ENCODE results near the gene MRPS11.
"Not testable (repeated sequence)": the region's sequence is repeated elsewhere in the genome, so short reads cannot be mapped to it uniquely, and the experiment has no call there.

The MRPS11 gene

DNA sequence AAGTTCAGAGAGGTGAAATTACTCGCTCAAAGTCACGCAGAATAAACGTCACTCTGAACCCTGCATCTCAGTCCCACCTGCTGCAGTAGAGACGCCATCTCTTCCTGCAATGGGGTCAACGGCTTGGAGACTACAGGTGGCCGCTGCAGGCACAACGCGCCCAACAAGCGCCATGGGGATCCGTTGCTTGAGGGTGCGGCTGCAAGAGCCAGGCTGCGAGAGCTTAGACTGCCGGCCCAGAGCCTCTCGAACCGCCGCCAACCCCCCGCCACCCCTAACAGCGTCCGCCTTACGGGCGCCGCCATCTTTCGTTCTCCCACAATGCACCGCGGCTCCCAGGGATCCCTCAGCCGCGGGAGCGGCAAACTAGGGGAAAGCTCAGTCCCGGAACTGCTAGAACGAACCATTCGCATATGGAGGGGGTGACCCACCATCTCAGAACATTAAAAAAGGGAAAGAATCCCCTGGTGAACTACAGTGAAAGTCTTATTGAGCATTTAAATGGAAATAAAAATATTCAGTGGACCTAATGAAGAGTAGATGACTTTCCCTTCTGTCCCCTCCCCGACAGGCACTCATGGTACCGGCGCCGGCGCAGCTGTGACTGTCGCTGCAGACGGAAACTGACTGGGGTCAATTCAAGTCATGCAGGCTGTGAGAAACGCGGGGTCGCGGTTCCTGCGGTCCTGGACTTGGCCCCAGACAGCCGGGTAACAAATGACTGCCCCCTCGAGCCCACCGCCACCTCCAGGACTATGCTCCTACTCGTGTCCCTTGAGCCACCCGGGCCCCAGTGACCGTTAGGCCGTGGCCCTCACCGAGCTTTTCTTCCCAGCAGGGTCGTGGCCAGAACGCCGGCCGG is at the start of gene MRPS11, which contains the start of gene MRPL46:
TSS of gene MRPS11 (plus strand) at position 636 of the 862 bp plus-strand sequence. CDS start at position 646, 10 bp downstream.
TSS of gene MRPL46 (minus strand) at position 316 of the 862 bp plus-strand sequence. CDS start at position 305, 11 bp downstream.
- DNase-seq (ENCODE audit: extremely low read depth in 1 of 2, low read depth in 1 of 2): peak; percentile 64 to 78

DNA sequence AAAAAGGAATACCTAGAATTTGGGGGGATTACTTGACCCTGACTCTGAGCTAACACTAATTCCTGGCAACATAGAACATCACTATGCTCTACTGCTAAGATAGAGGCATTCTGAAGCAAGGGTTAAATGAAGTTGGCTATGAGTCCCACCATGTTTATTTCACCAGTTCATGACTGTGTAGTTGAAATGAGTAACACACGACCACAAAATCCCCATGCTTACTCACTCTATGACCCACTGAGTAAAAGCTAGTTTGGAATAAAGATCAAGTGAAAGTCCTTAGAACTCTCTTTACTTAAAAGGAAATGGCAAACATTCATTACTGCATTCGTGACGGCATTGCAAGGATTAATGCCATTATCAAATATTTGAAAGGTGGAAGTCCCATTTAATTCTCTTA is 47.7 kb upstream of the MRPS11 start:
- peak in 1 of 2 donors; percentile 10 for DNase-seq (ENCODE audit: extremely low read depth in 1 of 2, low read depth in 1 of 2)

DNA sequence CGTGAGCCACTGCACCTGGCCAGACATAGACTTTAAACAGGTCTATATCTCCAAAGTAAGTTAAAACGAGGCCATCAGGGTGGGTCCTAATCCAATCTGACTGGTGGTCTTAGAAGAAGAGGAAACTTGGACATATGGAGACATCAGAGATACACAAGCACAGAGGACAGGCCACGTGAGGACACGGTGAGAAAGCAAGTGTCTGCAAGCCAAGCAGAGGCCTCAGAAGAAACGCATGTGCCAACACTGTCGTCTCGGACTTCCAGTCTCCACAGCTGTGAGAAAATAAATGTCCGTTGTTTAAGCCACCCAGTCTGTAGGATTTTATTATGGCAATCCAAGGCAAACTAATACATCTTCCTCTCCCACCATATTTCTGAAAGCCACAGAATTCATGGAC is 44.2 kb upstream of the MRPS11 start:
- no peak for DNase-seq (ENCODE audit: extremely low read depth in 1 of 2, low read depth in 1 of 2)

DNA sequence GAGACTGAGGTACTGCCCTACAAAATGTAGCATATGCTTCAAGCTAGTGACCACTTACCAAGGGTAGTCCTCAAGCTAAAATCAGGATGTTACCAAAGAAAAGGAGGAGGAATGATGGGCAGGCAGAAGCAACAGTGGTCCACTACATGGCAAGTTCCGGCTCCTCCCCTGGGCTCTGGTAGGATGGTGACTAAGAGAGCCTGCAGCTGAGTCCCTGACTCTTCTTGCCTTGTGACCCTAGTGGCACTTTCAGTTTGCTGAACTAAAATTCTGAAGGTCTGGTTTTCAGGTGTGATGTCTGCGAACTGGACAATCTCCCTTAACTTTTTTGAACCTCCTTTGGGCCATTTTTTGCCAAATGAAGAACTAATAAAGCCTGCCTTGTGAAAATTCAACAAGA is 41.2 kb upstream of the MRPS11 start:
- no peak for DNase-seq (ENCODE audit: extremely low read depth in 1 of 2, low read depth in 1 of 2)

DNA sequence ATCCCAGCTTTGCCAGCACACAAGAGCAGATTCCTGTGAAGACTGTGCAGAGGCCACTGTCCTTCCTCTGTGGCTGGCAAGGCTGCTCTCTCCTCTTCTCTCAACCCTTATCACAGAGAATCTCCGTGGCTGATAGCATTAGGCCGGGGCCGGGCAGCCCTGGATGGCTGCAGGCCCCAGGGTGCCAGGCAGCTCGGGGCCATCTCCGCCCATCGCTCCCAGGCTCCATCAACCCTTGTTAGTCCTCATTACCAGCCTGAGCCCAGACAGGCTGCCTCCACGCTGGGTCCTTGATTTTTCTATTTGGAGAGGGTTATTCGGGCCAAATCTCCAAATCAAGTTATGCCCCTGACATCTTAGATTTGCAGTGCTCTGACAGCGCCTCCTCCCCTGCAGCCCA is 39.5 kb upstream of the MRPS11 start:
- DNase-seq (ENCODE audit: extremely low read depth in 1 of 2, low read depth in 1 of 2): no peak

DNA sequence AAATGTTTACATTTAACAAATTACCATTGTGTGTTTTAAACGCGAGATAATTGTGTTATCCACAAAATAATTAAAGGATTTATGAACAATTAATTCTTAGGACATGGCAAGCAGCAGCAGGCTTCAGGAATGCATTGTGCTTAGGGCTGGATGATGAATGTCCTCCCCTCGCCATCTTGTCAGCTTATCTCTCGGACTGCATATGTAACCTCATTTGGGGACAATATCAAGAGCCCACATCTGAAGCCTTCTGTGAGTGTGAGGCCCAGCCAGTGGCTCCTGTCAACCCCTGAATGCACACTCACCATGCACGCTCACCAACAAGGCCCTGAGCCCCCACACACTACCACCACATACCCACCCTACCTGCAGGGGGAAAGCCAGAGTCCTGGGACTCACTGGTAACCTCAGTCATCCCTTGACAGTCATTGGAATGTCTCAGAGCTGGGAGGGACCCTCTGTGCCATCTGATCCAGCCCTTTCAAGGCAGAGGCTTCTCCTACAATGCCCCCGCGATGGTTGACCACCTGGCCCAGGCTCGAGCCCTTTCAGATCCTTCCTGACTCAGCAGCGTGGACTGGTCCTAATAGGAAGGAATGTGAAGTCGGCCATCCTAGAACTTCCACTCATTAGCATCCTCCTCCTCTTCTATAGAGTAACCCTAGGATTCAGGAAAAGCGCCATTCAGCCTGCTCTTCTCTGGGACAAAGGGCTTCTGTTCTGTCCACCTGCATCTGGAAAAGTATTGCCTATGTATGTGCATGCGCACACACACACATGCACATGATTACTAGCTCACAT is 38.5 kb upstream of the MRPS11 start:
- no peak for DNase-seq (ENCODE audit: extremely low read depth in 1 of 2, low read depth in 1 of 2)

DNA sequence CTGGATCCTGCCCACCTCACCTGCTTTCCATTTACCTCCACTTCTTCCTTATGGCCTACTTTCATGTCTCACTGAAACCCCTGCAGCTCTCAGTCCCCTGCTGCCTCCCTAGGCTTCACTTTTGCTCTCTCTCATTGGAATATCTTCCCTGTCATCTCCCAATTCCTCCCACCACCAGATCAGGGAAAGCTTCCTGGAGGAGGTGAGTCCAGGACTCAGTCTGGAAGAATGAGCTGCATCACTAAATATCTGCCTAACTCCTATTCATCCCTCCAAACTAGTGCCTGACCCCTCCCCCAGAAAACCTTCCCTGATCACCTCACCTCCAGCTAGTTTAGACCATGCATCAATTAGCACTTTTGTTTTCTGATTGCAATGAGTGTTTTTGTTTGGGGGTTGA is 37.5 kb upstream of the MRPS11 start:
- no peak for DNase-seq (ENCODE audit: extremely low read depth in 1 of 2, low read depth in 1 of 2)

DNA sequence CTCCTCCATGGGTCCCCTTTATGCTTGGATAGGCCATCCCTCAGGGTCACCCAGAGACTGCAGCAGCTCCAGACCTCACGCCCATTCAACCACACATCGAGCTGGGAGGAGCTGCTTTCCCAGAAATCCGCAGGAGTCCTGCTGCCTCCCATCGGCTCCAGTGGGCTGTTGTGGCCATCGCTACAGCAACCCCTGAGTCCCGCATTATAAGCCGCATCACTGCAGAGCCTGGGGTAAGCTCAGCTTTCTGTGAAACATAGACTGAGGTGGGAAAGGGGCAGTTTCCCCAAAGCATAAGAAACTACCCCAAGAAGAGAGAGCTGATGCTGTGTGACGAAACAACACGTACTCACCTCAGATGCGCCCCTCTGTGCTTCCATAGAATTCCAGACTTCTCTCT is 36.1 kb upstream of the MRPS11 start:
- DNase-seq (ENCODE audit: extremely low read depth in 1 of 2, low read depth in 1 of 2): no peak

DNA sequence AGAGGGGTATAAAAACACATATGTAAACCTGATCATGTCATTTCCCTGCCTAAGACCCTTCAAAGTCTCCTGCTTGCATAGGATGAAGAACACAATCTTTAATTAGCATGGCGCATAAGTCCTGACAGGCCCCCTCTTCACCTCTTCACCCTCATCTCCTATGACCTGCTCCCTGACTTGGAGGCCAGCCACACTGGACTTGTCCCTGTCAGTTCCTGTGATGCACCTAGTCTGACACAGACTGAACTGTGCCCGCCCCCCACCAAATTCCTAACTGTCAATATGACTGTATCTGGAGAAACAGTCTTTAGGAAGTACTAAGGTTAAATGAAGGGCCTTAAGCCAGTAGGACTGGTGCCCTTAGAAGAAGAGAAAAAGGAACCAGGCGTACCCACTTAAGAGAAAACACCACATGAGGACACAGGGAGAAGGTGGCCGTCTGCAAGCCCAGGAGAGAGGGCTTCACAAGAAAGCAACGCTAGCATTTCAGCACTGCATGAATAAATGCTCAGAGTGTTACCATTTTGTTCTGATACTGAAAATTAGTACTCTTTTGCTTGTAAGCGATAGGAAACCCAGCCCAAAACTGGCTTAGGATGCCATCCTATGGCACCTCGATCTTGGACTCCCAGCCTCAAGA is 34.3 kb upstream of the MRPS11 start:
- DNase-seq (ENCODE audit: extremely low read depth in 1 of 2, low read depth in 1 of 2): no peak

DNA sequence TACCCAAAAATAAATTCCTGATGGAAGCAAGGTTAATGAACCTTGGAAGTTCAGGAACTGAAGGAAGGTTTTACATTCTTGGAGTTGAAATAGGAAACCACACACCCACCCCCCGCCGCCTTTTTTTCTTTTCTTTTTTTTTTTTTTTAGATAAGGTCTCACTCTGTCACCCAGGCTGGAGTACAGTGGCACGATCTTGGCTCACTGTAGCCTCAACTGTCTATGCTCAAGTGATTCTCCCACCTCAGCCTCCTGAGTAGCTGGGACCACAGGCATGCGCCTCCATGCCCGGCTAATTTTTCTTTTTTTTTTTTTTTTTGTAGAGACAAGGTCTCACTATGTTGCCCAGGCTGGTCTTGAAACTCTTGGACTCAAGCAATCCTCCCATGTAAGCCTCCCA is 33.4 kb upstream of the MRPS11 start:
- DNase-seq (ENCODE audit: extremely low read depth in 1 of 2, low read depth in 1 of 2): not testable (repeated sequence)

DNA sequence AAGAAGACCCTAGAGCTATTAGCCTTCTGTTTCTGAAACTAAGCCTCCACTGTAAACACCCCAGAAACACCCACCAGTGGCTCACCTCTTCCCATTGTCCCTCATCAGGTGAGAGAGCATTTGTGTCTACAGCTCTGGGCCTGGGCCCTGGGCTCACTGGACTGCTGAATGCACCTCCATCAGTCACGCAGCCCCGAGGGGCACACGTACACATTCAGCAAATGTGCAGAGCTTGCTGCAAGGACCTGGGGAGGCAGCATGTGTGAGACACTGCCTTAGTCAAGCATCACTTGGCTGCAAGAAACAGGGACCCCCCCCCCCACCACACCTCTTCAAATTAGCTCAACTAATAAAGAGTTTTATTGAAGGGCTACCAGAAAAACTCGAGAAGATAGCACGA is 29.3 kb upstream of the MRPS11 start:
- no peak for DNase-seq (ENCODE audit: extremely low read depth in 1 of 2, low read depth in 1 of 2)

DNA sequence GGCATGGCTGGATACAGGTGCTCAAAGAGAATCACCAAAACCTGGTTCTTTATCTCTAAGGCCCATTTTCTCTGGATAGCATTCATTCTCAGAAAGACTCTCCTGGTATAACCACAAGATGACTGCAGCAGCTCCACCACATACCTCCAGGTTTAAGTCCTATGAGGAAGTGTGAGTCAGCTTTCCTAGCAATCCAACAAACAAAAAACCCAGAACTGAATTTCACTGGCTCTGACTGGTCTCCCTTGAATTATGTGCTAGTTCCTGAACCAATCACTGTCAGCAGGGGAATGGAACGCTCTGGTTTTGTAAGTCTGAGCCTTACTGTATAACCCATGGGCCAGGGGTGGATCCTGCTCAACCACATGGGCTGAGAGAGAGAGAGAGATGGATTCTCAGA is 27.5 kb upstream of the MRPS11 start:
- no peak for DNase-seq (ENCODE audit: extremely low read depth in 1 of 2, low read depth in 1 of 2)

DNA sequence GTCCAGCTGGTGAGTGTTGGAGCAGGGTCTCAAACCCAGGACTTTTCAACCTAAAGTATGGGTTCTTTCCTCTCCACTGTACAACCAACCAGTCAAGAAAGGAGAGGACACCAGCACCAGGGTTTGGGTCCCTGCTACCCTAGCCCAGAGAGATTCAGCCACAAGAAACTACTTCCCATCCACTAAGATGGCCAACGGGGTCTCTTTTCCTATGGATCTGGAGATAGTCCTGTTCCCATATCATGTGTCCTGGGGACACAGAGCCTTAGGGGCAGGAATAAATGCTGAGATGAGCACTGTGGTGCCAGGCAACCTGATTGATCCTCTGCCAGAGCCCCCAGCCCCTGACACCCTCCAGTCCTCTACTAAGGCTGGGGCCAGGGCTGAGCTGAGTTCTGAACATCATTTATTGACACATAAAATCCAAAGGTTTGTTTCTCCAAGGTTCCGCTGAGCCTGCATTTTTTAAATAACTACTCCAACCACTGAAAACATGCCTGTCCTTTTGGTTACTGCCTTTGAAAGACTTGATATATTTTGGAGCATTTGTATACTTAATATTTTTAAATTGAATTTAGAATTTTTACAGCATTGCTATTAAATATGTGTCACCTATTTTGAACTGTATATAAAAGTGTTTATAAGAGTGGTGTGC is 26.3 kb upstream of the MRPS11 start:
- DNase-seq (ENCODE audit: extremely low read depth in 1 of 2, low read depth in 1 of 2): no peak

DNA sequence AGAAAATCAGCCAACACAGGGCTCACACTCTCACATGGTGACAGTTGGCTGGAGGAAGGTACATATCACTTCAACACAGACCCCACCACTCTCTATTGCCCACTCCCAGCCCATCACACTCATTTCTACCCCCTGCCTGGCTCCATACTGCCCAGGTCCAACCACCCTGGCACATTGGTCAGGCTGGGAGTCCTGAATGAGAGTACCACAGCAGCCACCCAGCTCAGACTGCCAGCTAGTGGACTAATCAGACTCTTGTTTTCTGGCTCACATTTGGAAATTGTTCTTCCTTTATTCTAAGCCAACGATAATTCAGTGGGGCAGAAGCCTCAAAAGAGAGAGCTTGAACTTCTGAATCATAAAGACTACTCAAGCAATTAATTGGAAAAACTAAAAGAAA is 20.3 kb upstream of the MRPS11 start:
- no peak for DNase-seq (ENCODE audit: extremely low read depth in 1 of 2, low read depth in 1 of 2)

DNA sequence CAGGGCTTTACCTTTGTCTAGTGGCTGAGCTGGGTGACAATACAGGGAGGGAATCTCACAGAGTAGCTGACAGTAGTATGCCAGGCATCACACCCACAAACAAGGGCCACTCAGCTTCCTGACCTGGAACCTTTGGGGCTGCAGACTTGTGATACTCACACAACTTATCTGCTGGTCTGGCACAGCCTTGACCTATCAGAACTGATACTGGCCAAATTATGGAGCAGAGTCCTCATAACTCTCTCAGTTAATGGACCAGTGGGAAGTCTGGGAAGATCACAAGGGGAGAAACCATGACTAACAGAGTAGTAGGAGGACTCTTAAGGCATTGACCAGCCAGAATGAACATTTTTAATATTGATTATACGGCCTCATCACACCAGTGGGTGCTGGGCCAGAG is 19.8 kb upstream of the MRPS11 start:
- no peak for DNase-seq (ENCODE audit: extremely low read depth in 1 of 2, low read depth in 1 of 2)

DNA sequence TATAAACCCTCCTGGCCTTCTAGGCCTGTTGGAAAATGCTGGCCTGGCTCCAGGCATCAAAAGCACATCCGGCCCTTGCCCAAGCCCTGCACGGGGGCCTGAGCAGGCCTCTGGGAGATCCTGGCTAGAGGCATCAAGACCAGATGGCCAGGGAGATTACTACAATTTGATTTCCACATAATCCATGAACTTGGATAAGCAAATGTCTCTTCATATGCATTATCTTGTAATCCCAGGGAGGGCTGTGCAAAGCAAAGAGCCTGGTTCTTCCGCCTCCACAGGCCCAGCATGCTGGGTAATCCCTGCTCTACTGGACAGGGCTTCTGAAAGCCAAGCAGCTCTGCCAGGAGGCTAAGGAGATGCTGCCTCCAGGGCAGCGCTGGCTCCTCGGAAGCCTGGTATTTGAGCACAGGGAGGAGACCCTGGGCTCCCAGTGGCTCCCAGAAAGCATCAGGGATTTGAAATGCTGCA is 18.5 kb upstream of the MRPS11 start:
- no peak for DNase-seq (ENCODE audit: extremely low read depth in 1 of 2, low read depth in 1 of 2)

DNA sequence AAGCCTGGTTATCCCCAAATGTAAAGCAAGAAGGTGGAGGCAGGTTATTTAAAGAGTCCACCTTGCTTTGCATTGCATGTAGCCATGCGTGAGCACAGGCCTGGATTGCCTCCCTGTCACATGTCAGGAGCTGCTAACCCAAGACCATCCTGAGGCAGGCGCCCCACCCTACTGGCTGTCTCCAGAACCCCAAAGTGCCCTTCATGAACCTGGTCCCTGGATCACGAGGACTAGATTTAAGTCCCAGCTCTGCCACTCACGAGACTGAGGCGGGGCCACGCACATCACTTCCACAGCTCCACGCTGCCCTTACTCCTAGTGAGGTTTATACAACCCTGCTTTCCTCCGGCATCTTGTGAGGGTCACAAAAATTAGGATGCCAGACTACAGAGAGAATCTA is 17.9 kb upstream of the MRPS11 start:
- DNase-seq (ENCODE audit: extremely low read depth in 1 of 2, low read depth in 1 of 2): no peak

DNA sequence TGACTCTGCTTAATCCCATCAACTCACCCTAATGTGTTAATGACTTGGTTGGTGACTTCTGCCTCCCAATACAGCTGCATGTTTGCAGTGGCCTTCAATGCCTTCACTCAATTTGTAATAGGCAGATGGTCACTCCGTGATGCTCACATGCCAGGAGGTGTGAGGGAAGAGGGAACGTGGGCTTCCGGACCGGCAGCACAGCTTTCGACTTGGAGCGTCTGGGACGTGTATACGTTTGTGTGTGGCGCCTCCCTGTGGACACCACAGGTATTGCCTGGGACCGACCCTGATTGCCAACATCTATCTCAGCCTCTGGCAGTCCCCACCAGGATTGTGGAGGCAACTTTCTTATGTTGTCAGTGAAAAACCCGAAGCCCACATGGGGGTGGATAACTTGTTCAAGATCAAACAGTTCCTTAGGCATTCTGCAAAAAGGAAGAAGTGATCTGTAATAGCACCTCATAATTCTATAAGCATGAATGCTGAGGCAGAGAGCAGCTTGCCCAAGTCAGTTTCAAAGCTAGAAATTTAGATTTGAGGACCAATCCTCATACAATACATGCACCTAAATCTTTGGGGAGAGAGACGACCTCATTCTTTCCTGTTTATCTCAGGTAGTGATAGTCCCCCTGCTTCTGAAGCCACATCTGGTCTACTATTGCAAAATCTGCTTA is 17.2 kb upstream of the MRPS11 start:
- peak; percentile 42 to 57 for DNase-seq (ENCODE audit: extremely low read depth in 1 of 2, low read depth in 1 of 2)

DNA sequence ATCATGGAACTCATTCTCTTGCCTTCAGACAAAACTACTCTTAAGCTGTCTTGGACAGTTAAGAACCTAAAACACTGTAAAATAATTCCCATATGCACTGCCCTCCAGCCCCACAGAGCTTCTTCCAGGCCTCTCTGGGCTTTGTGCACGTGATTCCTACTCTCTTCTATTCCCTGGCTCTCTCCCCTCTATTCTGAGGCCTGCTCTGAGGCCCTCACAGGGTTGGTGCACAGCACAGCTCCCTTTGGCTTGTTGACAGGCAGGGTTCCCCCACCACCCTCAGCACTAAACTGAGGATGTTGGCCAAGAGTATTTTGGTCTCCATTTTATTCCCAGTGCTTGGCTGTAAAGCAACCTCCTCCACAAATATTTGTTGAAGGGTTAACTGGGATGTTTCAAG is 13.9 kb upstream of the MRPS11 start:
- DNase-seq (ENCODE audit: extremely low read depth in 1 of 2, low read depth in 1 of 2): no peak

DNA sequence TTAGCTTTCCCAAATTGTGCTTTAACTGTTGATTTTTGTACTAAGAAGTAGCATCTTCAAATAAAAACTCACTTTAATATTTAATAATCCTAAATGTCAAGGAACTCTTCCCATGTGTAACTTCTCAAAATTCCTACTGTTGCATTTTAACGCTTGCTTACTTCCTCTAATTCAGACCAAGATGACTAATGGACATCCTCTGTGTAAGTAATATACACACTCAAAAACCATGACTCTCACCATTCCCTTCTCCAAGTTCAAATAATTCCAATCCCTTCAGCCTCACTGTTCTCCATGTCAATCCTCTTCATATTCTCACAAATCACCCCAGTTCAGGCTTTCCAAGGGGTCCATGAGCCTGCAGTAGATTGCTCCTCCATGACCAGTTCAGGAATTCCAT is 13.3 kb upstream of the MRPS11 start:
- no peak for DNase-seq (ENCODE audit: extremely low read depth in 1 of 2, low read depth in 1 of 2)
